Heart left ventricle (tissue), 13 donors: ENCODE results near the gene INPP4B.

ENCODE experiments used
- POLR2A ChIP-seq, 2 donors: fragments of 450-650 bp; IDR thresholded peaks; one replicate each; pipeline ENCODE4 v1.6.1; 2017; ENCODE audit warnings: antibody characterized with exemption in 2 of 2, mild to moderate bottlenecking in 2 of 2, moderate library complexity in 2 of 2
- TF ChIP-seq, protein P1 (sequence below), 12 donors: fragments of 200-600 bp; sonication (generic) in 4 of 12; IDR thresholded peaks; one replicate each; pipeline versions ENCODE4 v1.5.0 to v1.8.0; 2018 to 2022; ENCODE audit warnings: antibody characterized with exemption in 12 of 12, mild to moderate bottlenecking in 5 of 12
- donor health status: ischemic (EF 13 %, LVEDD 7.1; RV severe dilation, severe dysfunction).
- donor health status: DM: no; HTN: yes; CAD: no.
- donor health status: DM: no; HTN: no; CAD: no.
- donor health status: ischemic (EF 25% LVEDD 6.9; RV normal size, moderate dysfunction).
- donor health status: ischemic (EF 25% LVEDD 5.7; RV mildly dilated, moderate dysfunction).
- donor health status: ischemic (EF 35%, LVEDD 5.7; RV mildly dilated, moderate dysfunction).
- donor health status: nonischemic (EF 11% LVEDD 7.7; RV severe dilation, severe dysfunction).
- donor health status: DM: yes; HTN: yes; CAD: no.
- donor health status: PGD.
- donor health status: ischemic (EF 29% LVEDD 5.4; RV normal size, mild dysfunction).
- donor health status: nonischemic (EF 23%, LVEDD 6.1; RV moderate dilation, normal function).

DNA sequence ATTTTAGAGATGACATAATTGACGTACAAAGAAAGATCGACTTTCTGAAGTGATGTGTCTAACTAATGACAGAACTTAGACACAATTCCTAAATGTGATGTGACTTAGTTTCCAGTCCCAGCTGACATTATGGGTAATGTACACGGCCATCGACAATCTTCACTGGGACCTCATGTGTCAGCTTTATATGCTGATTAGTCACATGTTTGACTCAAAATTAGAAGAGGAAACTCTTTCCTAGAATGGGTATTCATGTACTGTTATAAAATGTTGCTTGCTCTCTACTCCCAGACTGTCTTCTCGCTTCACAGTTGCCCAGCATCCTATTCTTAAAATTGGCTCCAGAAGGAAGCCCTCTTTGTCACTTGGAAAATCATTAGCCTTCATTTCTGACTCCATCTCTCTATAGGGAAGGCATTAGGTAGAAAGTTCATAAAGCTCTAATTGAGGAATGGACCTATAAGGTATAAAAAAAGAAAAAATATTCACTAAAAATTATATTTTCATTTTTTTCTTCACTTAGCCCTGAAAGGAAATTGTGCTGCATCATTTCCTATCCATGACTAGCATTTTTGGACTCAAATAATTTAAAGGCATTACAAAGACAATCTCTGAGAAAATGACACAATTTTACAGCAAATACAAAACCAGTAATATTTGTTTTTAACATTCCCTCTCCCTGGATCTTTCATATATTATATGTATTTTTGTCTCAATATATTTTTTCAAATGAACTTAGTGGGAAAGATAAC, 554.6 kb downstream of the INPP4B start:
- TF ChIP-seq POLR2A (IDR thresholded peaks at IDR 0.05) = no peak
- TF ChIP-seq, protein P1, sequence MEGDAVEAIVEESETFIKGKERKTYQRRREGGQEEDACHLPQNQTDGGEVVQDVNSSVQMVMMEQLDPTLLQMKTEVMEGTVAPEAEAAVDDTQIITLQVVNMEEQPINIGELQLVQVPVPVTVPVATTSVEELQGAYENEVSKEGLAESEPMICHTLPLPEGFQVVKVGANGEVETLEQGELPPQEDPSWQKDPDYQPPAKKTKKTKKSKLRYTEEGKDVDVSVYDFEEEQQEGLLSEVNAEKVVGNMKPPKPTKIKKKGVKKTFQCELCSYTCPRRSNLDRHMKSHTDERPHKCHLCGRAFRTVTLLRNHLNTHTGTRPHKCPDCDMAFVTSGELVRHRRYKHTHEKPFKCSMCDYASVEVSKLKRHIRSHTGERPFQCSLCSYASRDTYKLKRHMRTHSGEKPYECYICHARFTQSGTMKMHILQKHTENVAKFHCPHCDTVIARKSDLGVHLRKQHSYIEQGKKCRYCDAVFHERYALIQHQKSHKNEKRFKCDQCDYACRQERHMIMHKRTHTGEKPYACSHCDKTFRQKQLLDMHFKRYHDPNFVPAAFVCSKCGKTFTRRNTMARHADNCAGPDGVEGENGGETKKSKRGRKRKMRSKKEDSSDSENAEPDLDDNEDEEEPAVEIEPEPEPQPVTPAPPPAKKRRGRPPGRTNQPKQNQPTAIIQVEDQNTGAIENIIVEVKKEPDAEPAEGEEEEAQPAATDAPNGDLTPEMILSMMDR (IDR thresholded peaks at IDR 0.05) = no peak
